ENCODE measurements around the gene CNTFR. TPM values are rescaled to one million over a fixed set of nuclear protein-coding genes. Genes with fewer than 3 reads are reported as not detected.

CNTFR gene
- total and polyA plus RNA-seq, 2 of the 8 experiments (the other 6 are each of a cell fraction or from before 2014, with no cell fraction given): 1.2 to 4.2 TPM

DNA sequence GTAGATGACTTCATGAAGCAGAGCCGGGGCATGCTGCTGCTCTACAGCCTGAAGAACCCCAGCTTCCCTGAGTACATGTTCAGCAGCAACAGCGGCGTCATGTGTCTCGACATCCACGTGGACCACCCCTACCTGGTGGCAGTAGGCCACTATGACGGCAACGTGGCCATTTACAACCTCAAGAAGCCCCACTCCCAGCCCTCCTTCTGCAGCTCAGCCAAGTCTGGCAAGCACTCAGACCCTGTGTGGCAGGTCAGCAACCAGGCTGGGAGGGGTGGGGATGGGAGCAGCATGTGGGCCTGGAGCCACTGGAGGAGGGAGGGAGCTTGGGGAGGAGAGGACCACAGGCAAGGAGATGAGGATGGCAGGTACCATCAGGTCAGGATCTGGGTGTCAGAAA is 82.9 kb downstream of the CNTFR start (continued):
- TF ChIP-seq YY1 (IDR thresholded peaks at IDR 0.05; ENCODE audit: low read depth, low read length) (no peak), HDAC6 (IDR thresholded peaks at IDR 0.05; ENCODE audit: low read depth, low read length) (no peak), EZH2 (IDR thresholded peaks at IDR 0.05; ENCODE audit: low read depth, low read length, severe bottlenecking) (no peak), MAFK (IDR thresholded peaks at IDR 0.05; ENCODE audit: low read depth, low read length) (no peak), RFX5 (IDR thresholded peaks at IDR 0.05; ENCODE audit: borderline replicate concordance, low read depth, low read length) (no peak), NRF1 (IDR thresholded peaks at IDR 0.05; ENCODE audit: low read depth, low read length) (no peak)

All from H1 (cell line).